RWPE2 (cell line): ENCODE measurements around the gene MMP21.

Experiments
- ATAC-seq: fragments of 200-7000 bp; cut with Tn5 transposase; 3 replicates; pipeline ENCODE4 v1.9.1; 2021; ENCODE audit warnings: low read depth
- DNase-seq: peaks from one replicate; pipeline ENCODE4 v3.0.0-alpha.2; 2020; ENCODE audit warnings: low spot score
- H3K27ac ChIP-seq: fragments of 450-650 bp; 2 replicates; pipeline ENCODE4 v1.5.1; 2017; ENCODE audit warnings: mild to moderate bottlenecking; ENCODE audit not compliant: poor library complexity, severe bottlenecking
- H3K27me3 ChIP-seq: fragments of 250-450 bp; sonication (Bioruptor Pico); 2 replicates; pipeline ENCODE4 v1.5.1; 2021; ENCODE audit warnings: mild to moderate bottlenecking, moderate library complexity; ENCODE audit not compliant: insufficient read depth, poor library complexity, severe bottlenecking
- H3K36me3 ChIP-seq: fragments of 250-450 bp; sonication (Bioruptor Pico); 2 replicates; pipeline ENCODE4 v1.5.1; 2020; ENCODE audit warnings: low read depth, mild to moderate bottlenecking, moderate library complexity
- H3K4me1 ChIP-seq: fragments of 250-450 bp; sonication (Bioruptor Pico); 2 replicates; pipeline ENCODE4 v1.5.1; 2021; ENCODE audit warnings: mild to moderate bottlenecking, moderate library complexity; ENCODE audit not compliant: insufficient read depth, poor library complexity, severe bottlenecking
- H3K4me3 ChIP-seq: fragments of 250-450 bp; sonication (Bioruptor Pico); 2 replicates; pipeline ENCODE4 v1.5.1; 2021; ENCODE audit warnings: mild to moderate bottlenecking, moderate library complexity; ENCODE audit not compliant: severe bottlenecking
- H3K9me3 ChIP-seq: fragments of 250-450 bp; sonication (Bioruptor Pico); 2 replicates; pipeline ENCODE4 v1.5.1; 2021; ENCODE audit warnings: mild to moderate bottlenecking, moderate library complexity; ENCODE audit not compliant: severe bottlenecking
- TF ChIP-seq, protein P1 (sequence below): fragments of 450-650 bp; IDR thresholded peaks from one replicate; pipeline ENCODE4 v1.5.1; 2017; ENCODE audit warnings: mild to moderate bottlenecking, moderate library complexity; ENCODE audit not compliant: poor library complexity, severe bottlenecking

MMP21 gene

DNA sequence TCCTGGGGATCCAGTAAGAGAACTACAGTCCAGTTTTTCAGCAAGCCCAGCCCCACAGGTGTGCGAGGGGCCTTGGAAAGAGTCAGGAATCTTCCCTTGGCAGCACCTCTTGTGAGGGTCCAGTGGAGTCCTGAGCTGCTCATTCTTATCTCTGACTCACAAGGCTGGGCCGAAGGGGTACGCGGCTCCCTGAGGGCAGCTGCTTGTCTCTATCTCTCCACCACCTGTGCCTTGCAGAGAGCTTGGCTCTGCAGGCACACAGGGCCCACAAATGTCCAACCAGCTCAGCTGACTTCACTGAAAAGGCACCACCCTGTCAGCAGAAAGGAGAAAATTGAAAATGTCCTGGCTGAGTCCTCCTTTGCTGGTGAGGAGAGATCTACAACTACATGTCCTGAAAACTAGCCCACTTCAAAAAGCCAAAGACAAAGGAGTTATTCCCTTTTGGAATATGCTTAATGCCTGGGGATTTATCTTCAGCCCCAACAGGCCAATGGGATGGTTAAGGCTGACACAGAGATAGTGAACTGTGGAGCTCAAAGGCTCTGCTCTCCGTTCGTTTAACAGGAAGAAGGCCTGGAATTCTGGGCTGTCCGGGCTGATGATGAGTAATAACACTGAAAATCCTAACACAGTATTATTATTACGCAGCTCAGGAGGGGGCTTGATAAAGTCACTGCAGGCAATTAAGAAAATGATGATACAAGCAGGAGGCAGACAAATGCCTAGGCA is 24.0 kb upstream of the MMP21 start:
- no peaks in the 10 kb centered on the region for H3K4me1 ChIP-seq
- TF ChIP-seq, protein P1, sequence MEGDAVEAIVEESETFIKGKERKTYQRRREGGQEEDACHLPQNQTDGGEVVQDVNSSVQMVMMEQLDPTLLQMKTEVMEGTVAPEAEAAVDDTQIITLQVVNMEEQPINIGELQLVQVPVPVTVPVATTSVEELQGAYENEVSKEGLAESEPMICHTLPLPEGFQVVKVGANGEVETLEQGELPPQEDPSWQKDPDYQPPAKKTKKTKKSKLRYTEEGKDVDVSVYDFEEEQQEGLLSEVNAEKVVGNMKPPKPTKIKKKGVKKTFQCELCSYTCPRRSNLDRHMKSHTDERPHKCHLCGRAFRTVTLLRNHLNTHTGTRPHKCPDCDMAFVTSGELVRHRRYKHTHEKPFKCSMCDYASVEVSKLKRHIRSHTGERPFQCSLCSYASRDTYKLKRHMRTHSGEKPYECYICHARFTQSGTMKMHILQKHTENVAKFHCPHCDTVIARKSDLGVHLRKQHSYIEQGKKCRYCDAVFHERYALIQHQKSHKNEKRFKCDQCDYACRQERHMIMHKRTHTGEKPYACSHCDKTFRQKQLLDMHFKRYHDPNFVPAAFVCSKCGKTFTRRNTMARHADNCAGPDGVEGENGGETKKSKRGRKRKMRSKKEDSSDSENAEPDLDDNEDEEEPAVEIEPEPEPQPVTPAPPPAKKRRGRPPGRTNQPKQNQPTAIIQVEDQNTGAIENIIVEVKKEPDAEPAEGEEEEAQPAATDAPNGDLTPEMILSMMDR: no peak
- DNase-seq (no peak), ATAC-seq (no peak)
- H3K4me3 ChIP-seq: no peak overlapping the region
- no peaks in the 10 kb centered on the region; the same call in 1 of the 2 replicates for H3K36me3 ChIP-seq
- H3K9me3 ChIP-seq: no peaks in the 10 kb centered on the region
- H3K27ac ChIP-seq: no peak overlapping the region
- no peaks in the 10 kb centered on the region for H3K27me3 ChIP-seq

DNA sequence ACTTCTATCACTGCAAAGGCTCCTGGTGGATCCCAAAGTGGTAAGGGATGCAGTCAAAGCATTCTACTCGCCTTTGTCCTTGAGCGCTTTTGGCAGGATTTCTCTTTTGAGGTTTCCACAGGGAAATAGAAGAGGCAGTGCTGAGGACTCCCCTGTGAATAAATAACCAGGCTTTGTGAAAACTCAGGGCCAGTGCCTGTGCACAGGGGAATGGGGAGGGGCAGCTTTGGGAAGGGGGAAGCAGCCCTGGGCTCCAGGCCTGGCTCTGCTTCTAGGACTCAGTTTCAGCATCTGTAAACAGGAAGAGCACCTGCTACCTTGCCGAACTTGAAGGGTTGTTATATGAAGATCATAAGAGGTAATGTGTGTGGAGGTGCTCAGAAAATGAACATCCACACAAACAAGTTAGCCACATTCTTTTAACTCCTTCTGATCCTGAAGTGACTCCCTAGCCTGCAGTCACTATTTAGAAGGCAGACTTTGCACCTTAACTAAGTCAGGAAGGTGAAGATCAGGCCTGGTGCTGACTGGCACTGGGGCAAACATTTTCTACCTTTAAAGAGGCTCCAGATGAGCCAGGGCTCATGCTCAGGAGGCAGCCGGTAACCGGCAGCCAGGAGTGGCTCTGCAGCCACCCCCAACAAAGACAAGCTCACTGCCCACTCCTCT is 22.5 kb upstream of the MMP21 start:
- H3K4me1 ChIP-seq: no peaks in the 10 kb centered on the region
- no peak for ATAC-seq
- H3K27ac ChIP-seq: no peak overlapping the region
- no peaks in the 10 kb centered on the region for H3K9me3 ChIP-seq
- no peaks in the 10 kb centered on the region for H3K27me3 ChIP-seq
- H3K4me3 ChIP-seq: no peak overlapping the region
- DNase-seq: no peak
- H3K36me3 ChIP-seq: peaks cover 10% of the 10 kb centered on the region
- TF ChIP-seq, protein P1: no peak

DNA sequence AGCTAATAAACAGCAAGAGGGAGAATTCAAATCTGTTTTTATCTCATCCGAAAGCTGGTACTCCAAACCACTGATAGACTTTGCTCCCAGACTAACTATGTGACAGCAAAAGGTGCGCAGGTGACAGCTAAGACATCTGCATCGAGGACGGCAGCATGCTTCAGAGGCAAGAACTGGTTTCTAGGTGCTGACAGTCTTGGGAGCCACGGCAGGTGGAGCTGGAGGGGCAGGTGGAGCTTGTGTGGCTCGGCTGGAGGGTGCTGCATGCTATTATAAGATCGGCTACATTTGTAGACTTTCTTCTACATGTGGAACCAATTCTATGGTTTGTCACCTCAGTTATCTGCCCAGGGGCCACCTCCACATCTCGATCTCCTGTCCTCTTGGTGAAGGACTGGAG is 21.8 kb upstream of the MMP21 start:
- Histone ChIP-seq H3K4me3 (no peak overlapping the region), H3K36me3 (peaks cover 15% of the 10 kb centered on the region), H3K27me3 (no peaks in the 10 kb centered on the region), H3K9me3 (no peaks in the 10 kb centered on the region), H3K27ac (no peak overlapping the region), H3K4me1 (no peaks in the 10 kb centered on the region)
- TF ChIP-seq, protein P1: no peak
- DNase-seq: no peak
- ATAC-seq: no peak

DNA sequence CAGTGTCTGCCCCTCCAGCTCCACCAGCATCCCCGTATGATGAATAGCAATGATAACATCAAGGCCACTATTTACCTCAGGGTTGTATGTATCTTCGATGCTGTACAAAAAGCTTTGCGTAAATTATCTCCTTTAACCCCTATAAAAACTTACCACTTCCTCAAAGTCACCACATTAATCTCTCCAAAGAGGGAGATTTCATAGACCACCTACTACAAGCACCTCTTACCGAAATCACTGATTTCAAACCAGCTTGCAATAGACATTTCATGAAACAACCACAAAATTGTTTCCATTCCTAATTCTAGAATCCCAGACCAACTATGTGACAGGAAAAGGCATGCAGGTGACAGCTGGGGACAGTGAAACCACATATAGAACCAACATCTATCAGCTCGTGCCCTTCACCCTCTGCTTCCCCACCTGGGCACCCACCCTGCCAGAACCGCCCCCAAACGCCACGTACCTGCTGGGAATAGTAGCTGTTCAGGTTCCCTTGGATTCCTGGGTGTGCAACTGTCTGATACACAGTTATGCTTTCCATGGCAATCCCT is 20.1 kb upstream of the MMP21 start:
- Histone ChIP-seq H3K27me3 (no peaks in the 10 kb centered on the region), H3K27ac (no peak overlapping the region), H3K9me3 (no peaks in the 10 kb centered on the region), H3K4me1 (no peaks in the 10 kb centered on the region), H3K4me3 (no peak overlapping the region), H3K36me3 (peaks cover 19% of the 10 kb centered on the region)
- DNase-seq: no peak
- TF ChIP-seq, protein P1: no peak
- ATAC-seq: no peak

DNA sequence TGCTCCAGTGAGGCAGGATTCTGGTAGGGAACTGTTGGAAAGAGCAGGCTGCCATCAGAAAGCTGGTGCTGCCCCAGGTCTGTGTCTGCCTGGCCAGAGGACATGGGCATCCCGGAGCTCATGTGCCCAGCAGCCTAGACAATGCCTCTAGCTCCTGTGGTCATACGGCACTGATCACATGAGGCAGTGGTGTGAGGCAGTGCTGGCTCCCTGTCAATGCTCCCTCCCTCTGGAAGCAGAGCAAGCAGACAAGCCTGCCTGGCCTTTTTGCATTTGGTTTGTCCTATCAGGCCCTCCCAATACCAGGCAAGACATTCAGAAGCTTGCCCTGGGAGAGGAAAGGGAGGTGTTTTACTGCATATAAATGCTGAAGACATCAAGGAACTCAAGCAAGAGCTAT is 19.5 kb upstream of the MMP21 start:
- Histone ChIP-seq H3K36me3 (peaks cover 19% of the 10 kb centered on the region), H3K27me3 (no peaks in the 10 kb centered on the region), H3K4me1 (no peaks in the 10 kb centered on the region), H3K9me3 (no peaks in the 10 kb centered on the region), H3K4me3 (no peak overlapping the region), H3K27ac (no peak overlapping the region)
- TF ChIP-seq, protein P1: no peak
- ATAC-seq (no peak), DNase-seq (no peak)
